Effector memory CD4-positive, alpha-beta T cell (primary cell): ENCODE data around the gene PSMC5.

Experiments used
- DNase-seq, 3 donors: peaks; one replicate each; pipeline ENCODE4 v3.0.0-alpha.2; 2020
- H3K27ac ChIP-seq: 2 replicates; pipeline ENCODE4 v1.7.0; 2013; ENCODE audit warnings: mild to moderate bottlenecking, low read length, moderate library complexity; ENCODE audit not compliant: insufficient read depth, poor library complexity, severe bottlenecking
- H3K27me3 ChIP-seq: replicated peaks from 2 replicates; pipeline ENCODE4 v1.7.0; 2013; ENCODE audit warnings: mild to moderate bottlenecking, low read length; ENCODE audit not compliant: insufficient read depth, control insufficient read depth, poor library complexity, severe bottlenecking
- H3K36me3 ChIP-seq: 2 replicates; pipeline ENCODE4 v1.7.0; 2013; ENCODE audit warnings: mild to moderate bottlenecking, low read length, moderate library complexity; ENCODE audit not compliant: control insufficient read depth, insufficient read depth
- H3K4me1 ChIP-seq: 2 replicates; pipeline ENCODE4 v1.7.0; 2013; ENCODE audit warnings: low read length, mild to moderate bottlenecking; ENCODE audit not compliant: control insufficient read depth, insufficient read depth, poor library complexity, severe bottlenecking
- H3K4me3 ChIP-seq: 2 replicates; pipeline ENCODE4 v1.7.0; 2013; ENCODE audit warnings: low read length, low read depth, mild to moderate bottlenecking; ENCODE audit not compliant: insufficient read depth, poor library complexity, severe bottlenecking
- H3K9me3 ChIP-seq: 2 replicates; pipeline ENCODE4 v1.7.0; 2013; ENCODE audit warnings: mild to moderate bottlenecking, low read length, moderate library complexity; ENCODE audit not compliant: control insufficient read depth

The PSMC5 gene

GRCh38 chr17:63830278-63830677 lies 3.0 kb downstream of the PSMC5 start:
- no peak for DNase-seq
- Histone ChIP-seq H3K9me3 (no peaks in the 10 kb centered on the region), H3K4me3 (no peak overlapping the region), H3K36me3 (peaks cover 65% of the 10 kb centered on the region), H3K27ac (no peak overlapping the region), H3K27me3 (no peaks in the 10 kb centered on the region), H3K4me1 (peaks cover 42% of the 10 kb centered on the region)

GRCh38 chr17:63830904-63831491 lies 3.8 kb downstream of the PSMC5 start:
- Histone ChIP-seq H3K4me3 (no peak overlapping the region), H3K27me3 (no peaks in the 10 kb centered on the region), H3K36me3 (peaks cover 68% of the 10 kb centered on the region), H3K4me1 (peaks cover 39% of the 10 kb centered on the region), H3K27ac (no peak overlapping the region), H3K9me3 (no peaks in the 10 kb centered on the region)
- no peak for DNase-seq

- Histone ChIP-seq H3K36me3 (peaks cover 73% of the 10 kb centered on the region), H3K27ac (no peak overlapping the region), H3K9me3 (no peaks in the 10 kb centered on the region), H3K4me1 (peaks cover 35% of the 10 kb centered on the region), H3K27me3 (no peaks in the 10 kb centered on the region), H3K4me3 (no peak overlapping the region)
- no peak for DNase-seq
These were observed 4.3 kb downstream of the PSMC5 start for GRCh38 chr17:63831505-63831904.

GRCh38 chr17:63832014-63832413 lies 4.8 kb downstream of the PSMC5 start:
- Histone ChIP-seq H3K4me1 (peaks cover 35% of the 10 kb centered on the region), H3K4me3 (no peak overlapping the region), H3K9me3 (no peaks in the 10 kb centered on the region), H3K36me3 (peaks cover 78% of the 10 kb centered on the region), H3K27ac (no peak overlapping the region), H3K27me3 (no peaks in the 10 kb centered on the region)
- DNase-seq, result no peak

- H3K27me3 ChIP-seq, result no peaks in the 10 kb centered on the region
- H3K27ac ChIP-seq, result no peak overlapping the region
- no peaks in the 10 kb centered on the region for H3K9me3 ChIP-seq
- no peak overlapping the region for H3K4me3 ChIP-seq
- peaks cover 35% of the 10 kb centered on the region for H3K4me1 ChIP-seq
- DNase-seq, result no peak
- H3K36me3 ChIP-seq, result peaks cover 83% of the 10 kb centered on the region
These were observed 5.2 kb downstream of the PSMC5 start for GRCh38 chr17:63832455-63832854.

- Histone ChIP-seq H3K4me1 (peaks cover 32% of the 10 kb centered on the region), H3K27me3 (no peaks in the 10 kb centered on the region), H3K36me3 (peaks cover 83% of the 10 kb centered on the region), H3K4me3 (no peak overlapping the region), H3K27ac (no peak overlapping the region), H3K9me3 (no peaks in the 10 kb centered on the region)
- no peak for DNase-seq
These were observed 6.0 kb downstream of the PSMC5 start for GRCh38 chr17:63833026-63833740.

- peaks cover 83% of the 10 kb centered on the region for H3K36me3 ChIP-seq
- H3K27ac ChIP-seq, result no peak overlapping the region
- DNase-seq, result no peak
- peaks cover 30% of the 10 kb centered on the region for H3K4me1 ChIP-seq
- no peak overlapping the region for H3K4me3 ChIP-seq
- no peaks in the 10 kb centered on the region for H3K27me3 ChIP-seq
- H3K9me3 ChIP-seq, result no peaks in the 10 kb centered on the region
These were observed 6.6 kb downstream of the PSMC5 start for GRCh38 chr17:63833741-63834373.

- H3K36me3 ChIP-seq, result peaks cover 78% of the 10 kb centered on the region
- DNase-seq, result peak; percentile 36 to 55 (median 44)
These were observed 7.4 kb downstream of the PSMC5 start for GRCh38 chr17:63834431-63835166.

GRCh38 chr17:63835167-63835720 lies 8.0 kb downstream of the PSMC5 start:
- no peaks in the 10 kb centered on the region for H3K27me3 ChIP-seq
- DNase-seq, result no peak
- peaks cover 35% of the 10 kb centered on the region for H3K4me1 ChIP-seq
- H3K36me3 ChIP-seq, result peaks cover 71% of the 10 kb centered on the region
- no peak overlapping the region for H3K4me3 ChIP-seq
- H3K27ac ChIP-seq, result no peak overlapping the region
- no peaks in the 10 kb centered on the region for H3K9me3 ChIP-seq

More at GRCh38 chr17:63834431-63835166, 7.4 kb downstream of the PSMC5 start:
- Histone ChIP-seq H3K27me3 (no peaks in the 10 kb centered on the region), H3K4me1 (peaks cover 34% of the 10 kb centered on the region), H3K27ac (peak overlapping the region; percentile 3), H3K9me3 (no peaks in the 10 kb centered on the region), H3K4me3 (no peak overlapping the region)
